NCI-H524 (cell line): ENCODE measurements around the gene HS1BP3.

Source experiments
- DNase-seq, 2 experiments: peaks; one replicate each; lab custom pipeline; 2025; lab: John Stamatoyannopoulos, UW

Gene HS1BP3

DNA sequence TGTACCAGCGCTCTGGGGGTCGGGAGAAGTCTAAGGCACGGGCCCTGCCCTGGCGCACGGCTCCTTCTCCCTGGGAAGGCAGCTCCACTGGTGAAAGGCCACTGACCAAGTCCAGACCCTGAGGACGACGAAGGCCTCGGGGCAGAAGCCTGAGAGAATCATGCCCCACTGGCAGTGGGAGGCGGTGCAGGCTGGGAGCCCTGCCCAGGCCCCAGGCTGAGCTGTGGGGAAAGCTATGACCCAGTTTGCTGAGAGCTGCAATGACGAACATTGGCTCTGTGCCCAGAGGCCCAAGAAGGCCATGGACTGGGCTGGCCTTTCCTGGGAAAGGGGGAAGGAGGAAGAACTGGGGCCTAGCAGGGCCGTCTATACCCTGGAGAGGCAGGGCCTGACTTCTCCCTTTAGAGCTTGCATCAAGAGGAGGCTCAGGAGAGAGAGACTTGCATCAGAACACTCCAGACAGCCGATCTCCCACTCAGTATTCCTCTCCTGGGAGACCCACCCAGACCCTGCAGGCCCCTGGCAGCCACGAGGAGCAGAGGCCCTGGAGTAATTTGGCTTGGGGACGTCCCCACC, 32.9 kb downstream of the HS1BP3 start:
- DNase-seq, result peak in 1 of 2 experiments; percentile 40

DNA sequence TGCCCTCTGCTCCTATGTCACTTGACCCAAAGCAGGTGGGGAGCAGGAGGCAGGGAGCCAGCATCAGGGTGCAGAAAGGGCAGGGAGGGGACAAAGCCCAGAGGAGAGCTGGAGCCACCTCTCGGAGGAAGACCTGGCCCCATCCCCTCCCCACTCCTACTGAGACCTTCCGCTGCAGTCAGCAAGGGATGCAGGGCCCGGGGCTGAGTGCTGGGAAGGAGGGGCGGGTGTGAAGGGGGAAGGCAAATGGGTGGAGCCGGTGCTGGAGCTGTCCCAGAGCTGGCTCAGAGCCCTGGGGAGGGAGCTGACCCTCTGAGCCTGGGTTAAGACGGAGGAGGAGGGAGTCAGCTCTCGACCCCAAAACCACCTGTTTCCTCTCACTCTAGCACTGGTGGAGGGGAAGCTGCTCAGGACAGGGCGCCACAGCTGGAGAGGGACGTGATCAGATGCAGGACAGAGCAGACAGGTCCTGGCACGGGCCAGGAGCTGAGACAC, 33.8 kb downstream of the HS1BP3 start:
- DNase-seq, result no peak

DNA sequence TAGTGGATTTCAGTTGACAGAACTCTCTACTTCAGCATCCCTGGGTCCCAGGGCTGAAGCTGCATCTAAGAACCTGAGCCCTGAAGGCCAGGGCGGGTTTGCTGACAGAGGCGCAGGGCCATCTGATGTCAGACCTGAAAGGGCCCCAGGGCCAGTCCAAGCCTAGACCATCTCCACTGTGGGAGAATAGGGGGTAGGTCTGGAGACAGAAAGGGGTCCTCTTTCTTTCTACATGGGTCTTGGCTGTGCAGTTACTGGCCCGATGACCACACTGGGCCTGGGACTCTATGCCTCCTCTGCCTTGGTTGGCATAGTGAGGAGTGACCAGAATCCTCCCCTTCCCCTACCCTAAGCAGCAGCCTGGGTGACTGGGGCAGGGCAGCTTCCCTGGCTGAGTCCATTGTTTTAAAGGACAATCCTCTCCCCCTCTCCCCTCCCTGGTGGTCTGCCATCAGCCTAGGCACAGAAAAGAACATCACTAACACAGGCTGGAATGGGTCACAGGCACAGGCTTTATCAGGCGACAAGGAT, 34.5 kb downstream of the HS1BP3 start:
- DNase-seq, result no peak

DNA sequence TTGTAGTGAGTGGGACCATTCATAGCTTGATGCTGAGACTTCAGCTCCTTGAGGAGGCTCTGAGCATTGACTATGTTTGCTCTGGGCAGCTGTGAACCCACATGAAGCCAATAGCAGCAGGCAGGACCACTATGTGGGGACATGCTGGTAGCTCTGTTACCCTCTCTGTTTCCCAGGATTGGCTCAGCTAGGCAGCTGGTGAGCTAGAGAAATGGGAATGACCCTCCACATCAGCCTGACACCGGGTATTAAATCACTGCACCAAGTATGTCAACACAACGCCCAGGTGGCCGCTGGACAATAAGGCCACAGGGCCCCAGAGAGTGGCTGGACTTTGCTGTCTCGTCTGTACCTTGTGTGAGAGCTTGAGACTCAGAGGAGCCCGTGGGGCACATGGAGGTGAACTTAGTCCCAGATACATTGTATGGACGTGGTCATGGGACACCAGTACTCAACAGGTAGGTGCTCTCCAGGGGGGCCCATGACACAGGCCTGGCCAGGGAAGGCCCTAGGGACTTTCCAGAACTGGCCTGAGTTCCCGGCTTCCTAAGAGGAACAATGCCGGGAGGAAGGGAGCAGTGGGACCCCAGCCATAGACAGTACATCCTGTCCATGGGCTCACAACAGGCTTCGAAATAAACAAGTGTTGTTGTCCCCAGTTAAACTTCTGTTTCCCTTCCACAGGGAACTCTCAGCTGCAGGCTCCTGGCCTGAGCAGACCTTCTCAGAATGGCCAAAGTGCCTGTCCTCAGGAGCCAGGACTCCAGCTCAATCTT, 35.2 kb downstream of the HS1BP3 start:
- no peak for DNase-seq

DNA sequence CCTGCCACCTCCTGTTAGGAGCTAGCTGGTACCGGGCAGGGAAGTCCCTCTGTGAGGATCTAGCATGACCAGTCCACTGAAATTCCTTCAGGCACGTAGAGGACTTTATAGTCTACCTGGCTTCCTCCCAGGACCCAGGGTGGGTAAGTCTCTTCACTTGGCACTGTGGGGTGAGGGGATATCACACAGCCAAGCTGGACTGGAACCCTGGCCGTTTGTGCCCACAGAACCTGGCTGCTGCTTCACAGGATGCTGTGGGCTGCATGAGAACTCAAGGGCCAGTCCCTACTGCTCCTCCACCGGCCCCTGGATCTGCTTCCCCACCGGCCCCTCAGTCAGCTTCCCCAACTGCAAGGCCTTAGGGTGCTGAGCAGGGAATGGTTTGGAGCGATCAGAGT, 35.8 kb downstream of the HS1BP3 start:
- DNase-seq, result no peak

DNA sequence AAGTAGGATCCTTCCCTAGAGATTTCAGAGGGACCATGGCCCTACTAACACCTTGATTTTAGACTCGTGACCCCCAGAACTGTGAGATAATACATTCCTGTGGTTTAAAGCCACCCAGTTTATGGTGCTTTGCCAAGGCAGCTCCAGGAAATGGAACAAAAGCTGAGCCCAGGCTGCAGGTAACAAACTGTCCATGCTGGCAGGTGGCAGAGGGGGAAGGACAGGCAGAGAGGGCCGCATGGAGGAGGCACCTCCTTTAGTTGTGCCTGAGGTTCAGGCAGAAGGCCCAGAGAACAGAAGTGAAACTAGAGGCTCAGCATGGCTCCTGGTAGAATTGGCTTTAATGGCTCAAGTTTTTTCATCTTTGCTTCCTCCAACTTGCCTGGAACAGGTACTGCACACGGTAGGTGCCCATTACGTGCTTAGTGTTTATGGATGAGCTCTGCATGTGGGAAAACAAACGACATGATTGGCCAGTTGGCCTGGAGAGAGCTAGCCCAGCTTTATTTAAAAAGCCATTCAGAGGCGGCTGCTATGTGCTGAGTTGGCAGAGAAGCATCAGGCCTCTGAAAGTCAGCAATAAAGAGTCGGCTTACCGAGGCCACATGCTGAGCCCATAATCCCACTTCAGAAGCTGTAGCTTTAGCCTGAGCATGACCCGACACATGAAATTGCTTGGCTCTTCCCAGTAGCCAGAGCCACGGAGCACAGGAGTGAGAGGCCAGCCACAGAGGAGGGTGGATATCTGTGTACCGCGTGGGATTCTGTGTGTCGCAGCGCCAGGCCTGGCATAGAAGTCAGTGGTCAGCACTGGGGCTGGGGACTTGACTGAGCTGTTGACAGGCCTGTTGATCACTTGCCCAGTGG, 36.5 kb downstream of the HS1BP3 start:
- peak; percentile 81 to 91 for DNase-seq

DNA sequence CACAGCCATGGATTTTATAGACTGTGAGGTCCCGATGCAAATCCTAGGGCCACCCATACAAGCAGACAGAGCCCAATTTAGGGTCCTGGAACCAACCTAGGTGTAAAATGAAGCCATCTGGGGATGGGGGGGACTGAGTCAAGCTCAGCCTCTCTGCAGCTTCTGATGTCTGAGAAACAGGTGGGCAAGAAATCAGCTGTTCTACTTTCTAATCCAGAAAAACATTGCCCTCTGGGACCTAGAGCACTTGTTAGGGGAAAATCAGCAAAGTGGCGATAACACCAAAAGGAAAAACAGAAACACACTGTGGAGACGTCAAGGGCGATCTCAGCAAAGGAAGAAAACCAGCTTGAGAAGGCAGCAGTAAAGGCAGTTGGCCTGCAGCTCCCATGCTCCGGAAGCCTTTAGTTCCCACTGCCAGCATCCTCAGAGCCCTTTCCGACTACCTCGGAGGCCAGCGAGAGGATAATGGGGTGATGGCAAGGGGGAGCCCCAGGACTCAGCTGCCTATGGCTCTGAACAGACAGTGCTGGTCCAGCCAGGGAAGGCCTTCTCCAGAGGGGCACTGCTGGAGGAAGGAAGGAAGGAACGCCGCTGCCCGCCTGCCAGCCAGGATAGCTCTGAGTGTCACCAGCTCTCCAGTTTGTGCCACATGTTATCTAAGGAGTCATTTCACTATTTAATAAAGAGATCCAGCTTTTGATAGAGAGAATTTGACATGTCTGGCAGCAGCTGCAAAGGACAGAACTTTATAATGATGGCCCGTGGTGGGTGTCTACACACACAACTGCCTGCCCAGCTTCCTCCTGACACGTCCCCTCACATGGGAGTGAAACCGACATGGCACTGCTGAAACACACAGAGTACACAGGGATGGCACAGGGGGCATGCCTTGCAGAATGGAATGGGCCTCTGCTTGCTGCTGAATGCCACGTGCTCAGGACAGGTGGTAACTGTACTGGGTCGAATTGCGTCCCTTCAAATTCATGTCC, 37.7 kb downstream of the HS1BP3 start:
- peak in 1 of 2 experiments; percentile 59 for DNase-seq

DNA sequence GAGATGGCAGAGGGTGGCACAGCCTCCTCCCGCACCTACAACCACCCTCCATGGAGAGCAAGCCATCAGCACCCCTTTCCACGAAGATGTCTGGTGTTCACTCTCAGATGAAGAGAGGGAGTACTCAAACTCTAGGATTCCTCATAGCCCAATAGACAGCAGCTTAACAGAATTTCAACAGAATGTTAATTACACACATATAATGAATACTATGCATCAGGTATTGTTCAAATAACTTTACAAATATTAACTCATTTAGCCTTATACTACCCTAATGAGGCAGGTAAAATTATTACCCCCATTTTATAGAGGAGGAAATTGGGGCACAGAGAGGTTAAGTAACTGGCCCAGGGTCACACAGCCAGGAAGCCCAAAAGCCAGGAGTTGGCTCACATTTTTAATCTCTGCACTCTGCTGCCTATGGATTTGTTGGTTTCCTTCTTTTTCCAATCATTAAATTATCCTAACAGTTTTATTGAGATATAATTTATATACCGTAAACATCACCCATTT, 39.0 kb downstream of the HS1BP3 start:
- DNase-seq, result no peak

DNA sequence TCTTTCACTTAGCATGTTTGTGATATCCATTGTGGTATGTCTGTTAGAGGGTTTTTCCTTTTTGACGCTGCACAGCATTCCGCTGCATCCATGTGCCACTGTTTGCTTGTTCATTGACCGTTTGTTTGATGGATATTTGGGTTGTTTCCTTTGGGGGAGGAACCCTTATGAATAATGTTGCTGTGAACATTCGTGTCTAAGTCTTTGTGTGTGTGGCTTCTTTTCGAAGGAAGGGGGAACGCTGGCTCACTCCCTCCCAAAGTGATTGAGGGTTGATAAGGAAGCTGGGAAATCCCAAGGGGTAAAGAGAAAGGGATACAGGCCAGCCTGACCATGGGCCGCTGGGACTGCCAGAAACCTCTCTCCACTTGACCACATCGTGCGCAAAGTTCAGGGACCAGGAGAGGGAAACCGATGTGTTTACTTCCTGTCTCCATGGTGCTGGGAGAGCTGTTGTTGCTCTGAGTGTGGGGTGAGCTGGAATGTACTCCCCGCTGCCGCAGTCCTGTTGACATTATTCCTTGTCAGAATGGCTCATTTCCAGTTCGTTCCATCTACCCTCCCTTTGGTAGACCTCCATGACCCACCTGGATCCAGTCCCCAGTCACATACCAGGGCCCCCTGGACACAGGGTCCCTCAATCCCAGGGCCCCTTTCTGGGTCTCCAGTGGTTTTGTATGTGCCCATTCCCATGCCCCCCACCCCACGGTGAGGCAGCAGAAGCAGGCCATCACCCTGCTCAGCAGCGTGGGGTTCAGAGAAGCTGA, 39.6 kb downstream of the HS1BP3 start:
- no peak for DNase-seq

DNA sequence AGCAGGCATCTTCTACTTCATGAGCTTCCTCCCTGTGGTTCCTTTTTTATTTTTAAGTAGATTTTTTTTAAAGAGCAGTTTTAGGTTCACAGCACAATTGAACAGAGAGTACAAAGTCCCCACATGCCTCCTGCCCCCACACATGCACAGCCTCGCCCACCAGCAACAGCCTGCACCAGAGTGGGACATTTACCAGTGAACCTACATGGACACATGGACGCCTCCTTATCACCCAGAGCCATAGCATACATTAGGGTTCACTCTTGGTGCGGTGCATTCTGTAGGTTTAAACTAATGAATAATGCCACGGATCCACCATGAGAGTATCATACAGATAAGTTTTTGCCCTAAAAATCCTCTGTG, 40.9 kb downstream of the HS1BP3 start:
- DNase-seq, result no peak

DNA sequence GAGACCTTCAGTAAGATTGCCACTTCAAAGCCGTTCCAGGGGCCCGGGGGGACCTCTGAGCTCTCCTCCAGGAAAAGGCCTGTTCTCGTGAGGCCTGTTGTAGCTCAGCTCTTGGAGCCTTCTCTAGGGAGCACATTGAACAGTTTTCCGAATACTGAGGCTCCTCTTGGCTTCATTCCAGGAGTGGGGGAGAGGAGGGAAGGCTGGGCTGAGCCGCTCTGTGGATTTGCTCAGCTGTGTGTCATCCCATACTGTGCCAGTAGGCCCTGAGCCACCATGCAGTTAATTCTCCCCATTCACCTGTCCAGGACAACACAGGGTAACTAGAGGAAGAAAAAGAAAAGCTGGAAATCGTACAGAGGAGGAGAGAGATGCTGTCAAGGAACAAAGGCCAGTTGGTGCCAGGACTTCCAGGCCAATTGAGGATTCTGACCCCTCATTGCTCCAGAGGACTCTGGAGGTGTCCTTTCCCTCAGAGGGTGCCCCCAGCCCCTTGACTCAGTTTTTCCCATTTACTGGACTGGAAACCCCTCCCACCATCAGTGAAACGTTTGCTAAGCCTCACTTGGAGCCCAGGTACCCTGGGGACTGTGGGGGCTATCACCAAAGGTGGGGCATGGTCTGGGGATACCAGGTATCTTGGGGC, 41.4 kb downstream of the HS1BP3 start:
- DNase-seq, result no peak

DNA sequence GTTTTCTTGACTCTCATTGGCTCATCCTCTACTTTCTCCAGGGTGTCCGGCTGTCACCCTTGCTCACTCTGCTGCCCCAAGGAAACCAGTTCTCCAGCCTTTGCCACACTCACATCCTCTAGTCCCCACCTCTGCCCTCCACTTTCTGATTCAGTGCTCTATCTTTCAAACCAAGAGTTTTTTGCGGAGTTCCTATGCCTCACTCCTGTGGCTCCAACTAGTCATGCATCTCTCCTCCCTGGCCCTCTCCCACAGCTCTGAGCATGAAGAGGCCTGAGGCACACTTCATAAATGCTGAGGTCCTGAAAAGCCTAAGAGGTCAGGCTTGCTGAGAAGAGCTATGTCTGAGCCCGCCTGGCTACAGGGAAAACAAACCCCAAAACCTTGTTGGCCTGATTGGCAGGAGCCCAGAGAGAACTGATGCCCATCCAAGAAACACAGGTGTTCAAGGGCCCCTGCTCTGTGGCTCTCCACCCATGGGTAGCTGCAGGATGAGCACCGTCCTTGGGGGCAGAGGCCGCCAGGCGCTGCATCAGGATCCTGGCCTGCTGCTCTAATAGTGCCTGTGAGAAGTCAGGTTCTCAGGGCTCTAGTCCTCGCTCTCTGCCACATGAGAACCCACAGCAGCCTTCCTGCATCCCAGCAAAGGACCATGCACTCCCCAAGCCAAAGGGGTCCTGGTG, 42.1 kb downstream of the HS1BP3 start:
- no peak for DNase-seq

DNA sequence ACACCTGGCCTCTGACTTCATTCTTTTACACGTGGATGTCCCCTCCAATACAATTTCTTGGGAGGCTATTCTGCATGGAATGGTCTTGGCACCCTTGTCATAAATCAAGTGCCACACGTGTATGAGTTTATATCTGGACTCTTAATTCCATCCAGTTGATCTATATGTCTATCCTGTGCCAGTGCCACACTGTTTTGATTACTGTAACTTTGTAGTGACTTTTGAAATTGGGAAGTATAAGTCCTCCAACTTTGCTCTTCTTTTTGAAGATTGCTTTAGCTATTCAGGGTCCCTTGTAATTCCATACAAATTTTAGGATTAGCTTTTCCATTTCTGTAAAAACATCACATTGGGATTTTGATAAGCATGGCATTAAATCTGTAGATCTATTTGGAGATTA, 43.5 kb downstream of the HS1BP3 start:
- DNase-seq, result no peak

DNA sequence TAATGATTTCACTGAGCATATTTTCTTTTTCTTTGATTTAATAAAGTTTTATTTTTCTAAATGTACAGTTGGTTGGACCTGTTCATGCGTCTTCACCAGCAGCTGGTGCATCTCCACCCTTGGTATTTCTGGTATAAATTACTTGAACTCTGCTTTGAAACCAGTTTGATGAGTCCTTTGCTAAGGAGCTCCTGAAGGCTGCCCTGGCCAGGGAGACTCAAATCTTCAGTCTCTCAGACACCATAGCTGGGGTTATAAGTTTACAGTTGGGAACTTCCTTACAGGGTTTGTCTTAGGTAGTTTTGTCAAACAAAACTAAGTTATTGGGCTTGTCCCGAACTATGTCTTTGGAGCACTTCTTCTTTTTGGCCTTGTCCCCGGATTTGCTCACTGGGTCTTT, 44.7 kb downstream of the HS1BP3 start:
- DNase-seq, result no peak

DNA sequence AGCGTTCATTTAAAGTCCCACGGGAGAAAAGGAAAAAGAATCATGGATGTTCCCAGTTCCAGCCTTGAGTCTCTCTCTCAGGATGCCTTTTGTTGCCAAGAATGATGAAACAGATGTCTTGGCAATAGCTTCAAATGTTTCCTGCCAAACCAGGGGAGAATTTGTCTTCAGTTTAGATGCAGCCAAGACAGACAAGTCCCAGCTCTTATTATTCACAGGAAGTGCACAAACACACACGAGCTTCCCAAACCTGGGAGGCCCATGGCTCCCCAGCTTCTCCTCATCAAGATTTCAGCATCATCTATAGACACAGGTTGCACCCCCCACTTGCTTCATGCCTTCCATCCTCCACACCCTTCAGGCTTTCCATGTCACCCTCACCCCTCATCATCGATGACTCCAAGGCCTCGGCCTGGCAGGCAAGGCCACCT, 45.9 kb downstream of the HS1BP3 start:
- no peak for DNase-seq

DNA sequence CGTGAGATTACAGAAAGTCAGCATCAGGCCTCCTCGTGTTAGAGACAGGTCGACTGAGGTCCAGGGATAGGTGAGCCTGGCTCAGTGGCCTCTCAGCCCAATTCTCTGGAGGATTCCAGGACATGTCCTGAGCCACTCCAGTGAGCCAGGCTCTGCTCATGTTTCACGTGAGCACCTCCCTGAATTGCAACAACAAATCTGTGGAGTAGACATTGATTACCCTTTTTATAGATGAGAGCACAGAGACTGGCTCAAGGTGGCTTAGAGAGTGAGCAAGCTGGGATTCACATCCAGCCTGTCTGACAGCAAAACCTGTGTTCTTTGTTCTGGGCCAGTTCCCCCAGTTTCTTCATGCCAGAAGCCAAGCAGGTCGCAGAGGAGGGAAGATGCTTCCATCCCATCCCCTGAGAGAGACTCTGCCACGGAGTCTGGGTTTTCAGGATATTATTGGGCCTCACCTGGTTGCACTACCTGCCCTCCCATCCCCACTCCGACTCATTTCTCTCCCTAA, 46.4 kb downstream of the HS1BP3 start:
- no peak for DNase-seq

DNA sequence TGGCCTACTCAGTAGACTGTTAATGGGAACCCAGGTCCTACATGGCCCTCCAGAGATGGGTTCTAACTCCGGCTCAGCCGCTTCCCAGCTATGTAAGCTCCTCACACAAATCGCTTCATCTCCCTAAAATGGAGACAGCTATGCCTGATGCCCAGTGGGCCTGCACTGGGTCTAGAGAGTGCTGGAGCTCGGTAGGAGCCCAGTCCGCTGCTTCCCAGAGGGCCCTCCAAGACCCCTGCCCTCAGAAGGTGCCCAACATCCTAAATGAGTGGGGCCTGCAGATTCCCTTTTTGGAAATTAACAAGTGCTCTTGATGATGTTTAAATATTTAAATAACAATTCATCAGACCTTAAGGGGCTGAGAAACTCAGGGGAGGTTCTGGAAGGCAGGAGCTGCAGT, 47.1 kb downstream of the HS1BP3 start:
- DNase-seq, result no peak

DNA sequence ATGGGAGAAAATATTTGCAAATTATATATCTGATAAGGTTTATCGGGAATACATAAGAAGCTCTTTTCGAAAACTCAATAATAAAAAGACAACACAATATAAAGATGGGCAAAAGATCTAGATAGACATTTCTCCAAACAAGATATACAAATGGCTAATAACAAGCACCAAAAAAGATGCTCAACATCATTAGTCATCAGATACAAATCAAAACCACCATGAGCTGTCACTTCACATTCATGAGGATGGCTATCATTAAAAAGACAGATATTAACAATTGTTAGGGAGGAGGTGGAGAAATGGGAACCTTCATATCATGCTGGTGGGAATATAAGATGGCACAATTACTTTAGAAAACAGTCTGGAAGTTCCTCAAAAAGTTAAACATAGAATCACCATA, 48.1 kb downstream of the HS1BP3 start:
- DNase-seq, result no peak

DNA sequence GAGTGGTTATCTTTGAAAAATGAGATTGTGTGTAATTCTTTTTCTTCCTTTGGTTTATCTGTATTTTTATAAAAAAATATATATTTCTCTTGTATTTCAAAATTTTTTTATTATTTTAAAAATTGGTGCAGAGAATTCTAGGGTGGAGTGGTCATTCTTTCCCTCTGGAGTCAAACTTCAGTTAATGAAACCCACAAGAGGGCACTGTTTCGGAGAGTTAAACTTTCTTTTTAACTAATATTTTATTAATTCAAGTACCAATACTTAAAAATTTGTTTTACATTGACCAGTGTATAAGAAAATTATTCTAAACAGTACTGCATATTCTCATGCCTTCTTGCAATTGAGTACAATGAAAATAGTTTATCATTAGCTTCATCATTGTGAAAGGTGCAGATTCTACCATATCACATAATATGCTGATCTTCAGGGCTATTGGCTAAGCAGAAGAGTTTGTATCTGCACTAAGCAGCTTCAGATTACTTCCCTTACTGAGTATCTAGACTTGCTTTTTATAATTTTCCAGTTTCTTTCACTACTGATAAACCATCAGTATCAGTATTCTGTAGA, 50.1 kb downstream of the HS1BP3 start:
- DNase-seq, result no peak
